Suprapubic skin (tissue), 4 donors: Measurements from ENCODE around the gene BRD3OS. TPM values are rescaled to one million over a fixed set of nuclear protein-coding genes. Genes with fewer than 3 reads are reported as not detected.

ENCODE experiments used
- DNase-seq, 2 donors: peaks; one replicate each; pipeline ENCODE4 v3.0.0-alpha.2; 2019; ENCODE audit warnings: low spot score in 2 of 2
- H3K27ac ChIP-seq: fragments of 200-600 bp; sonication (generic); one replicate; pipeline ENCODE4 v1.5.1; 2019
- H3K27me3 ChIP-seq: fragments of 200-600 bp; sonication (generic); one replicate; pipeline ENCODE4 v1.5.1; 2019
- H3K36me3 ChIP-seq: fragments of 200-600 bp; sonication (generic); one replicate; pipeline ENCODE4 v1.5.1; 2019
- H3K4me1 ChIP-seq: fragments of 200-600 bp; sonication (generic); one replicate; pipeline ENCODE4 v1.5.1; 2019
- H3K4me3 ChIP-seq: fragments of 200-600 bp; sonication (generic); one replicate; pipeline ENCODE4 v1.5.1; 2019; ENCODE audit warnings: mild to moderate bottlenecking
- H3K9me3 ChIP-seq: fragments of 200-600 bp; sonication (generic); one replicate; pipeline ENCODE4 v1.5.1; 2019
- CTCF ChIP-seq, 2 donors: fragments of 200-600 bp in 1 of 2; fragments of 450-650 bp in 1 of 2; sonication (generic) in 1 of 2; IDR thresholded peaks; one replicate each; pipeline ENCODE4 v1.5.1; 2016 to 2019; ENCODE audit warnings: antibody characterized with exemption in 2 of 2, mild to moderate bottlenecking in 1 of 2, moderate library complexity in 1 of 2
- EP300 ChIP-seq: sonication (generic); formaldehyde crosslinking; IDR thresholded peaks from one replicate; pipeline ENCODE4 v1.6.1; 2017; ENCODE audit warnings: antibody characterized with exemption
- POLR2A ChIP-seq, 2 donors: fragments of 450-650 bp; IDR thresholded peaks; one replicate each; pipeline ENCODE4 v1.6.1; 2017; ENCODE audit warnings: antibody characterized with exemption in 2 of 2, mild to moderate bottlenecking in 2 of 2, moderate library complexity in 2 of 2
- POLR2AphosphoS5 ChIP-seq, 3 donors: sonication (generic); formaldehyde crosslinking; IDR thresholded peaks; one replicate each; pipeline ENCODE4 v1.6.1; 2017; ENCODE audit warnings: antibody characterized with exemption in 3 of 3
- WGBS: methylation state at CpG from one replicate; pipeline ENCODE4 v1.1.5; 2018; 5-methylcytosine and 5-hydroxymethylcytosine counted together
- total RNA-seq, 4 donors: library from RNA; depleted of rRNA; stranded (reverse); fragments of >200 nt; gene quantifications; one replicate each; pipeline ENCODE4 v1.1.0, GENCODE V29; 2016

Gene BRD3OS
- total RNA-seq, 4 donors from 2014 or later, result 6.2 to 10.4 (median 9.5) TPM

DNA sequence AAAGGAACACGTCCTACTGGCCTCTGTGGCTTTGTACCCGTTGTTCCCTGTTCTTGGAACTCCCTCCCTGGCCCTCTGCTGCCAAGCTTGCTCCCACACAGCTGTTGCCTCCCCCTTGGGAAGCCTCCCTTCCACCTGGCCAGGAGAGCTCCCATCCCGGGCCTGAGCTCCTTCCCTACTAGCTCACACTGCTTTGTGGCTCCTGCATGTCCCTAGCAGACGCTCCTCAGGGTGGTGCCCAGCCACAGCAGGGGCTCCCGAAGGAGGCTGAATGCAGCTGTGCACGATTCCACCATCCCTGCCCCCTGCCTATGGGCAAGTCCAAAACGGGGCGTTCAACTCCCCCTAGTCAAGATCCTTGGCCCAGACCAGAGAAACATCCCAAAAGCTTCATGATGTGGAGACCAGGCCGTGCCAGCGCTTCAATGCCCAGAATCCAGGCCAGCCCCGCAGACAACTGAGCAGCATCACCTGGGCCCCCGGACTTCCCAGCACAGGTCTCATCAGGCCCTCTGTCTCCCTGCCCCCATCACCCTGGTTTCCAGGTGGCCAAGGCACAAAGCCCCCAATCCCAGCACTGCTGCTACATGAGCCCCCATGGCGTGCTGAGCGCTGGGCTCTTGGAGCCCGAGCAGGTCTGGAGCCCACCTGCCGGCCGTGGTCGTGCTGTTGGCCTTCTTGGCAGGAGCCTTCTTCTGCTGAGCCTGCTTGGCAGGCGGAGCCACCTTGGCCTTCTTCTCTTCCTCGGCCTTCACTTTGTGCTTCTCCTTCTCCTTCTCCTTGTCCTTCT is 14.3 kb downstream of the BRD3OS start:
- H3K36me3 ChIP-seq, result peaks cover 89% of the 10 kb centered on the region

DNA sequence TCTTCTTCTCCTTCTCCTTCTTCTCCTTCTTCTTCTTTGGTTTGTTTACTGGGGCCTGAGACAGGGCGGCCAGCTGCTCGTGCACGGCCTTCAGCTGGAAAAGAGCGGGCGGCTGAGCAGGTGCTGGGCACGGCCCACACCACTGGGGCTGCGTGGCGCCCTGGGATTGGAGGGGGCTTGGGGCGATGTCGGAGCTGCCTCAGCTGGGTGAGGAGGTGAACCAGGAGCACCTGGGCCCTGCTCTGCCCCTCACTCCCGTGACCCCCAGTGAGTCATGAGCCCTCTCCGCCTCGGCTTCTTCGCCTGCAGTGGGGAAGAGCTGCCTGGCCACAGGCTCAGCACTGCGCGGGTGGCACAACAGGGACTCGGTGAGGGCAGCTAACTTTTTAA is 14.9 kb downstream of the BRD3OS start:
- no peak overlapping the region for H3K4me3 ChIP-seq
- WGBS, result 96% methylated on average over 16 of the region's 17 CpGs
- no peak overlapping the region for H3K27ac ChIP-seq
- H3K9me3 ChIP-seq, result no peaks in the 10 kb centered on the region
- no peaks in the 10 kb centered on the region for H3K27me3 ChIP-seq
- DNase-seq, result no peak
- H3K4me1 ChIP-seq, result peaks cover 10% of the 10 kb centered on the region
- TF ChIP-seq CTCF (IDR thresholded peaks at IDR 0.05) (no peak), EP300 (no peak), POLR2A (IDR thresholded peaks at IDR 0.05) (no peak), POLR2AphosphoS5 (IDR thresholded peaks at IDR 0.05) (no peak)
- H3K36me3 ChIP-seq, result peaks cover 89% of the 10 kb centered on the region

More for the DNA sequence above, 14.3 kb downstream of the BRD3OS start:
- no peak for DNase-seq
- Histone ChIP-seq H3K4me1 (peaks cover 10% of the 10 kb centered on the region), H3K27me3 (no peaks in the 10 kb centered on the region), H3K4me3 (no peak overlapping the region), H3K9me3 (no peaks in the 10 kb centered on the region), H3K27ac (no peak overlapping the region)
- 89% methylated on average over 19 of the region's 20 CpGs for WGBS
- no peak for TF ChIP-seq POLR2AphosphoS5 (IDR thresholded peaks at IDR 0.05)
- TF ChIP-seq EP300, result no peak
- TF ChIP-seq POLR2A (IDR thresholded peaks at IDR 0.05), result no peak
- TF ChIP-seq CTCF (IDR thresholded peaks at IDR 0.05), result no peak

DNA sequence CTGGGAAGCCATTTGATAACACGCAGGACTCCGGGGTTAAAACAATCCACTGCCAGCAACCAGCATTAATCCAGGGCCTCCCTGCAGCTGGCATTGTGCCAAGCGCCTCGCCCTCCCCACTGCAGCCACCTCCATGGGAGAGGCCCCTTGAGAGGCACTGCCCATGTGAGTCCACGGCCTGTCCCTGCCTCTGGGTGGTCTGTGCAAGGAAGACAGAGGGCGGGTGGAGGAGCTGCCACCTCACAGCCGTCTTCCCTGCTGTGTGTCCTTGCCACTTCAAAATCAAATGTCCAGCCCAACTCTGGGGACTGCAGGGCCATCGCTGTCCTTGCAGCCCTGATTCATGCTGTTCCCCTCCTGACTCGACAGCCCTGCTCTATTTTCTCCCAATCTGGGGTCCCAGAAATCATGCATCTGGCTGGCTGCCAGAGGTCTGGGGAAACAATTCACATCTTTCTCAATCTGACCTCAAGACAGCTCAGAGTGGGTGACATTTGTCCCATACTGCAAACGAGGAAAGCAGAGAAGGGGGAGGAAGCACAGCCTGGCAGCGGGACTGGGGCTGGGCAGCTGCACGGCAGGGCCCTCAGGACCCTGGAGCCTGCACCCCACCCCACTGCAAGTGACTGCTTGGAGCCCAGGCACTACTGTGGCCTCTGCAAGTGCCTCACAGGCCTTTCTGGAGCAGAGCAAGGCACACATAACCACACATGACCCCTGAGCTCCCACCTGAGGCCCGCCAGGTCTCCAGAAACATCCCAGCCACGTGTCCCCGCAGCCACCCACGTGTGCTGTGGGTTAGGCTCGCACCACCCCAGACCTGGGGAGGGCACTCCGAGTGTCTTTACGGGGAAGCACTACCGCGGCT is 15.7 kb downstream of the BRD3OS start:
- H3K36me3 ChIP-seq, result peaks cover 89% of the 10 kb centered on the region
- no peak overlapping the region for H3K27ac ChIP-seq
- WGBS, result 63% methylated on average over 12 of the region's 21 CpGs
- H3K27me3 ChIP-seq, result no peaks in the 10 kb centered on the region
- H3K9me3 ChIP-seq, result no peaks in the 10 kb centered on the region
- TF ChIP-seq POLR2A (IDR thresholded peaks at IDR 0.05), result no peak
- no peak for DNase-seq
- H3K4me1 ChIP-seq, result peaks cover 10% of the 10 kb centered on the region
- no peak overlapping the region for H3K4me3 ChIP-seq

- TF ChIP-seq POLR2AphosphoS5 (IDR thresholded peaks at IDR 0.05) (no peak), EP300 (no peak), POLR2A (IDR thresholded peaks at IDR 0.05) (no peak), CTCF (IDR thresholded peaks at IDR 0.05) (no peak)
- Histone ChIP-seq H3K27me3 (no peaks in the 10 kb centered on the region), H3K36me3 (peaks cover 89% of the 10 kb centered on the region), H3K4me1 (peaks cover 10% of the 10 kb centered on the region), H3K9me3 (no peaks in the 10 kb centered on the region), H3K27ac (no peak overlapping the region), H3K4me3 (no peak overlapping the region)
- DNase-seq, result no peak
- 85% methylated on average over 14 of the region's 16 CpGs for WGBS
These were observed 16.3 kb downstream of the BRD3OS start for GRCh38 chr9:134041649-134041962.

DNA sequence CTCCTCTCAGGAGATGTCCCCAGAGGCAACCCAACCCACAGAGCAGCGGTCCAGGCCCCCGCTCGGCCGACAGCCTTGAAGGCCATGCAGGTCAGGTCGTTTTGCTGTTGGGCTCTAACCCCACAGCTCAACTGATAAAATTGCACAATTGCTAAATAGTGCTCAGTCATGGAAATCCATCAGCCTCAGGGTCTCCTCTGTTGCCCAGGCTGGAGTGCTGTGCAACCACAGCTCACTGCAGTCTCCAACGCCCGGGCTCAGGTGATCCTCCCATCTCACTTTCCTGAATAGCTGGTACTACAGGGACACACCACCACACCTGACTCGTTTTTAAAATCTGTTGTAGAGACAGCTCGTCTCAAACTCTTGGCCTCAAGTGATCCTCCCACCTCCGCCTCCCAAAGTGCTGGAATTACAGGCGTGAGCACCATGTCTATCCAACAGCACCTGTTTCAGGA is 18.3 kb downstream of the BRD3OS start:
- no peaks in the 10 kb centered on the region for H3K27me3 ChIP-seq
- no peaks in the 10 kb centered on the region for H3K9me3 ChIP-seq
- no peak for DNase-seq
- H3K4me3 ChIP-seq, result no peak overlapping the region
- no peak overlapping the region for H3K27ac ChIP-seq
- 86% methylated on average over 4 of the region's 11 CpGs for WGBS
- peaks cover 92% of the 10 kb centered on the region for H3K36me3 ChIP-seq
- TF ChIP-seq POLR2AphosphoS5 (IDR thresholded peaks at IDR 0.05), result no peak
- peaks cover 18% of the 10 kb centered on the region for H3K4me1 ChIP-seq

GRCh38 chr9:134044944-134045343 is 19.7 kb downstream of the BRD3OS start:
- H3K9me3 ChIP-seq, result no peaks in the 10 kb centered on the region
- H3K4me3 ChIP-seq, result no peak overlapping the region
- no peaks in the 10 kb centered on the region for H3K27me3 ChIP-seq
- peaks cover 92% of the 10 kb centered on the region for H3K36me3 ChIP-seq
- H3K4me1 ChIP-seq, result peaks cover 23% of the 10 kb centered on the region
- no peak overlapping the region for H3K27ac ChIP-seq
- TF ChIP-seq POLR2AphosphoS5 (IDR thresholded peaks at IDR 0.05) (no peak), CTCF (IDR thresholded peaks at IDR 0.05) (no peak), POLR2A (IDR thresholded peaks at IDR 0.05) (no peak), EP300 (no peak)
- WGBS, result 89% methylated on average over 3 of the region's 12 CpGs
- DNase-seq, result no peak
